SKM-1 (cell line): ENCODE results near the gene PNMA8B.
A peak's percentile ranks its signal among the peaks of the same experiment; 100 is the strongest.
"Not testable (repeated sequence)": the region's sequence is repeated elsewhere in the genome, so short reads cannot be mapped to it uniquely, and the experiment has no call there.

ENCODE experiments used
- DNase-seq: peaks from one replicate; lab custom pipeline; 2025; ENCODE audit not compliant: unreplicated experiment; lab: John Stamatoyannopoulos, UW

Gene PNMA8B

GRCh38 chr19:46495786-46496099, at the start of gene PNMA8B:
Gene PNMA8B (minus strand): TSS chr19:46495867. CDS start chr19:46495465, 402 bp downstream.
- no peak for DNase-seq

- DNase-seq, result no peak
Measured at GRCh38 chr19:46544651-46545050, 49.0 kb upstream of the PNMA8B start.

- peak; percentile 8 for DNase-seq
Measured at GRCh38 chr19:46542428-46543230, 47.0 kb upstream of the PNMA8B start.

- DNase-seq, result no peak
Measured at GRCh38 chr19:46537136-46538097, 41.8 kb upstream of the PNMA8B start.

GRCh38 chr19:46536391-46536790, 40.7 kb upstream of the PNMA8B start:
- DNase-seq, result no peak

GRCh38 chr19:46533621-46534081, 38.0 kb upstream of the PNMA8B start:
- no peak for DNase-seq

- DNase-seq, result no peak
Measured at GRCh38 chr19:46533078-46533620, 37.5 kb upstream of the PNMA8B start.

GRCh38 chr19:46530636-46531035, 35.0 kb upstream of the PNMA8B start:
- DNase-seq, result no peak

GRCh38 chr19:46529622-46530451, 34.2 kb upstream of the PNMA8B start:
- peak; percentile 75 for DNase-seq

GRCh38 chr19:46528601-46529590, 33.2 kb upstream of the PNMA8B start:
- no peak for DNase-seq

- DNase-seq, result not testable (repeated sequence)
Measured at GRCh38 chr19:46526801-46527200, 31.1 kb upstream of the PNMA8B start.

- no peak for DNase-seq
Measured at GRCh38 chr19:46524308-46524707, 28.6 kb upstream of the PNMA8B start.

- DNase-seq, result not testable (repeated sequence)
Measured at GRCh38 chr19:46522988-46523387, 27.3 kb upstream of the PNMA8B start.

GRCh38 chr19:46521241-46521868, 25.7 kb upstream of the PNMA8B start:
- no peak for DNase-seq

GRCh38 chr19:46520616-46521015, 24.9 kb upstream of the PNMA8B start:
- DNase-seq, result no peak

GRCh38 chr19:46517471-46517870, 21.8 kb upstream of the PNMA8B start:
- DNase-seq, result no peak

- no peak for DNase-seq
Measured at GRCh38 chr19:46515879-46516350, 20.2 kb upstream of the PNMA8B start.

GRCh38 chr19:46515290-46515609, 19.6 kb upstream of the PNMA8B start:
- no peak for DNase-seq
